A549 treated with AZD9567 at 1 μM for 4 hours (cell line): ENCODE results near the gene COPS3. TPM values are rescaled to one million over a fixed set of nuclear protein-coding genes. Genes with fewer than 3 reads are reported as not detected.

Experiments used
- total RNA-seq: library from RNA; stranded (reverse); fragments of 200-300 nt; extraction: Qiagen RNA extraction; gene quantifications from 5 replicates; pipeline ENCODE4 v1.2.3, GENCODE V29; 2022; ENCODE audit not compliant: insufficient read depth

The COPS3 gene
- total RNA-seq, result 142 to 170 TPM (median 148 TPM) in 5 replicates

GRCh38 chr17:17280613-17281549 is at the start of gene COPS3:
COPS3 (minus strand) TSS chr17:17281246; CDS start chr17:17281186, 60 bp downstream.

GRCh38 chr17:17303010-17303846 is 22.2 kb upstream of the COPS3 start, which contains the start of gene NT5M:
NT5M (plus strand) TSS chr17:17303373; CDS start chr17:17303551, 178 bp downstream.

GRCh38 chr17:17237026-17237799 is 43.8 kb downstream of the COPS3 start, which contains the start of gene FLCN:
FLCN (minus strand) TSS chr17:17237168; CDS start chr17:17228137, 9,031 bp downstream.

GRCh38 chr17:17206124-17206912 is 74.7 kb downstream of the COPS3 start, which contains the start of gene PLD6:
PLD6 (minus strand) TSS chr17:17206333; CDS start chr17:17206286, 47 bp downstream.

Other genes with a start within 250 kb of the COPS3 start
- gene MPRIP, start 238.8 kb downstream of the COPS3 start, total RNA-seq, result 244 to 342 TPM (median 339 TPM) in 5 replicates
- 3.6 to 7.8 TPM (median 6.6 TPM) in 5 replicates for gene PLD6, start 74.9 kb downstream of the COPS3 start, total RNA-seq
- 31.6 to 42.3 TPM (median 34.2 TPM) in 5 replicates for gene FLCN, start 44.1 kb downstream of the COPS3 start, total RNA-seq
- gene NT5M, start 22.1 kb upstream of the COPS3 start, total RNA-seq, result 3.8 to 13.6 TPM (median 11.4 TPM) in 5 replicates
- 19.3 to 21.7 TPM (median 21.2 TPM) in 5 replicates for gene MED9, start 195.8 kb upstream of the COPS3 start, total RNA-seq
- gene RASD1, start 215.1 kb upstream of the COPS3 start, total RNA-seq, result 2.2 to 2.6 TPM (median 2.4 TPM) in 4 of 5 replicates, not detected in the other